Liver (tissue), 3 donors: Measurements from ENCODE around the gene MEIS1.
"Not testable (repeated sequence)": the region's sequence is repeated elsewhere in the genome, so short reads cannot be mapped to it uniquely, and the experiment has no call there.

Experiments used
- EGR1 ChIP-seq, 2 donors: IDR thresholded peaks; 2 replicates each; pipeline ENCODE4 v1.6.1; 2016 to 2018; ENCODE audit warnings: antibody characterized with exemption in 2 of 2, low read depth in 2 of 2
- FOXA1 ChIP-seq: IDR thresholded peaks from 2 replicates; pipeline ENCODE4 v1.6.1; 2016; ENCODE audit warnings: antibody characterized with exemption
- GABPA ChIP-seq, 2 donors: IDR thresholded peaks in 1 of 2; conservative IDR thresholded peaks in 1 of 2; 2 replicates each; pipeline ENCODE4 v1.6.1; 2016; ENCODE audit warnings: antibody characterized with exemption in 2 of 2, mild to moderate bottlenecking in 1 of 2, moderate library complexity in 1 of 2
- JUND ChIP-seq, 2 donors: IDR thresholded peaks; 2 replicates each; pipeline ENCODE4 v1.6.1; 2016; ENCODE audit warnings: antibody characterized with exemption in 2 of 2
- NR2F2 ChIP-seq: IDR thresholded peaks from 2 replicates; pipeline ENCODE4 v1.6.1; 2016; ENCODE audit warnings: antibody characterized with exemption
- RAD21 ChIP-seq, 2 donors: IDR thresholded peaks; 2 replicates each; pipeline ENCODE4 v1.6.1; 2016; ENCODE audit warnings: antibody characterized with exemption in 2 of 2, mild to moderate bottlenecking in 2 of 2
- SP1 ChIP-seq: IDR thresholded peaks from 2 replicates; pipeline ENCODE4 v1.6.1; 2018; ENCODE audit warnings: antibody characterized with exemption, mild to moderate bottlenecking
- ZBTB33 ChIP-seq: IDR thresholded peaks from 2 replicates; pipeline ENCODE4 v1.6.1; 2016; ENCODE audit warnings: antibody characterized with exemption
- TF ChIP-seq, protein P1 (sequence below): fragments of 150-350 bp; IDR thresholded peaks from 2 replicates; pipeline ENCODE4 v1.5.1; 2017; ENCODE audit warnings: improper control_type of control experiment, low read depth, low read length; ENCODE audit not compliant: missing input control
- TF ChIP-seq, protein P2 (sequence below): IDR thresholded peaks from 2 replicates; pipeline ENCODE4 v1.6.1; 2016; ENCODE audit warnings: antibody characterized with exemption, mild to moderate bottlenecking
- donor health status: healthy.
- donor health status: healthy.

DNA sequence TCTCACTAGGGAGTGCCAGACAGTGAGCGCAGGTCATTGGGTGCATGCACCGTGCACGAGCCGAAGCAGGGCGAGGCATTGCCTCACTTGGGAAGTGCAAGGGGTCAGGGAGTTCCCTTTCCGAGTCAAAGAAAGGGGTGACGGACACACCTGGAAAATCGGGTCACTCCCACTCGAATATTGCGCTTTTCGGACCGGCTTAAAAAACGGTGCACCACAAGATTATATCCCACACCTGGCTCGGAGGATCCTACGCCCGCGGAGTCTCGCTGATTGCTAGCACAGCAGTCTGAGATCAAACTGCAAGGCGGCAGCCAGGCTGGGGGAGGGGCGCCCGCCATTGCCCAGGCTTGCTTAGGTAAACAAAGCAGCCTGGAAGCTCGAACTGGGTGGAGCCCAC lies 43.7 kb upstream of the MEIS1 start:
- TF ChIP-seq, protein P1, sequence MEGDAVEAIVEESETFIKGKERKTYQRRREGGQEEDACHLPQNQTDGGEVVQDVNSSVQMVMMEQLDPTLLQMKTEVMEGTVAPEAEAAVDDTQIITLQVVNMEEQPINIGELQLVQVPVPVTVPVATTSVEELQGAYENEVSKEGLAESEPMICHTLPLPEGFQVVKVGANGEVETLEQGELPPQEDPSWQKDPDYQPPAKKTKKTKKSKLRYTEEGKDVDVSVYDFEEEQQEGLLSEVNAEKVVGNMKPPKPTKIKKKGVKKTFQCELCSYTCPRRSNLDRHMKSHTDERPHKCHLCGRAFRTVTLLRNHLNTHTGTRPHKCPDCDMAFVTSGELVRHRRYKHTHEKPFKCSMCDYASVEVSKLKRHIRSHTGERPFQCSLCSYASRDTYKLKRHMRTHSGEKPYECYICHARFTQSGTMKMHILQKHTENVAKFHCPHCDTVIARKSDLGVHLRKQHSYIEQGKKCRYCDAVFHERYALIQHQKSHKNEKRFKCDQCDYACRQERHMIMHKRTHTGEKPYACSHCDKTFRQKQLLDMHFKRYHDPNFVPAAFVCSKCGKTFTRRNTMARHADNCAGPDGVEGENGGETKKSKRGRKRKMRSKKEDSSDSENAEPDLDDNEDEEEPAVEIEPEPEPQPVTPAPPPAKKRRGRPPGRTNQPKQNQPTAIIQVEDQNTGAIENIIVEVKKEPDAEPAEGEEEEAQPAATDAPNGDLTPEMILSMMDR: not testable (repeated sequence)
- TF ChIP-seq GABPA (IDR thresholded peaks at IDR 0.05 in 1 of 2, conservative IDR thresholded peaks at IDR 0.05 in 1 of 2); ZBTB33; JUND (IDR thresholded peaks at IDR 0.05); SP1; FOXA1; NR2F2; EGR1 (IDR thresholded peaks at IDR 0.05; ENCODE audit: low read depth in 2 of 2); RAD21 (IDR thresholded peaks at IDR 0.05): not testable (repeated sequence)
- TF ChIP-seq, protein P2, sequence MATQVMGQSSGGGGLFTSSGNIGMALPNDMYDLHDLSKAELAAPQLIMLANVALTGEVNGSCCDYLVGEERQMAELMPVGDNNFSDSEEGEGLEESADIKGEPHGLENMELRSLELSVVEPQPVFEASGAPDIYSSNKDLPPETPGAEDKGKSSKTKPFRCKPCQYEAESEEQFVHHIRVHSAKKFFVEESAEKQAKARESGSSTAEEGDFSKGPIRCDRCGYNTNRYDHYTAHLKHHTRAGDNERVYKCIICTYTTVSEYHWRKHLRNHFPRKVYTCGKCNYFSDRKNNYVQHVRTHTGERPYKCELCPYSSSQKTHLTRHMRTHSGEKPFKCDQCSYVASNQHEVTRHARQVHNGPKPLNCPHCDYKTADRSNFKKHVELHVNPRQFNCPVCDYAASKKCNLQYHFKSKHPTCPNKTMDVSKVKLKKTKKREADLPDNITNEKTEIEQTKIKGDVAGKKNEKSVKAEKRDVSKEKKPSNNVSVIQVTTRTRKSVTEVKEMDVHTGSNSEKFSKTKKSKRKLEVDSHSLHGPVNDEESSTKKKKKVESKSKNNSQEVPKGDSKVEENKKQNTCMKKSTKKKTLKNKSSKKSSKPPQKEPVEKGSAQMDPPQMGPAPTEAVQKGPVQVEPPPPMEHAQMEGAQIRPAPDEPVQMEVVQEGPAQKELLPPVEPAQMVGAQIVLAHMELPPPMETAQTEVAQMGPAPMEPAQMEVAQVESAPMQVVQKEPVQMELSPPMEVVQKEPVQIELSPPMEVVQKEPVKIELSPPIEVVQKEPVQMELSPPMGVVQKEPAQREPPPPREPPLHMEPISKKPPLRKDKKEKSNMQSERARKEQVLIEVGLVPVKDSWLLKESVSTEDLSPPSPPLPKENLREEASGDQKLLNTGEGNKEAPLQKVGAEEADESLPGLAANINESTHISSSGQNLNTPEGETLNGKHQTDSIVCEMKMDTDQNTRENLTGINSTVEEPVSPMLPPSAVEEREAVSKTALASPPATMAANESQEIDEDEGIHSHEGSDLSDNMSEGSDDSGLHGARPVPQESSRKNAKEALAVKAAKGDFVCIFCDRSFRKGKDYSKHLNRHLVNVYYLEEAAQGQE: not testable (repeated sequence)
